T-helper 2 cell treated with Interferon-gamma antibody and Interleukin-4, amounts not matched to agents 5 μg/mL and 100 μg/mL, for 36 hours (primary cell): ENCODE measurements around the gene RNF169.

Experiments used
- DNase-seq: peaks from one replicate; pipeline ENCODE4 v3.0.0; 2021; ENCODE audit warnings: low spot score
- H3K27ac Mint-ChIP-seq: one replicate; pipeline ENCODE4 v1.8.0; 2021; ENCODE audit warnings: mild to moderate bottlenecking, mixed read lengths
- H3K27me3 Mint-ChIP-seq: one replicate; pipeline ENCODE4 v1.8.0; 2021; ENCODE audit warnings: low read depth, mixed read lengths
- H3K36me3 Mint-ChIP-seq: one replicate; pipeline ENCODE4 v1.8.0; 2021; ENCODE audit warnings: low read depth, mixed read lengths
- H3K4me1 Mint-ChIP-seq: one replicate; pipeline ENCODE4 v1.8.0; 2021; ENCODE audit warnings: low read depth, mixed read lengths
- H3K4me3 Mint-ChIP-seq: one replicate; pipeline ENCODE4 v1.8.0; 2022; ENCODE audit warnings: mild to moderate bottlenecking, moderate library complexity, mixed read lengths
- H3K9me3 Mint-ChIP-seq: one replicate; pipeline ENCODE4 v1.8.0; 2021; ENCODE audit warnings: mixed read lengths

RNF169 gene

GRCh38 chr11:74870485-74870884, 121.8 kb downstream of the RNF169 start:
- no peaks in the 10 kb centered on the region for H3K4me1 Mint-ChIP-seq
- peaks cover 57% of the 10 kb centered on the region for H3K9me3 Mint-ChIP-seq
- H3K36me3 Mint-ChIP-seq: peaks cover 72% of the 10 kb centered on the region
- no peak overlapping the region for H3K4me3 Mint-ChIP-seq
- H3K27me3 Mint-ChIP-seq: no peaks in the 10 kb centered on the region
- DNase-seq: no peak
- no peak overlapping the region for H3K27ac Mint-ChIP-seq

GRCh38 chr11:74871037-74871436, 122.4 kb downstream of the RNF169 start:
- H3K27ac Mint-ChIP-seq: no peak overlapping the region
- H3K4me1 Mint-ChIP-seq: no peaks in the 10 kb centered on the region
- H3K27me3 Mint-ChIP-seq: no peaks in the 10 kb centered on the region
- peaks cover 72% of the 10 kb centered on the region for H3K36me3 Mint-ChIP-seq
- no peak for DNase-seq
- H3K9me3 Mint-ChIP-seq: peaks cover 59% of the 10 kb centered on the region
- no peak overlapping the region for H3K4me3 Mint-ChIP-seq

DNA sequence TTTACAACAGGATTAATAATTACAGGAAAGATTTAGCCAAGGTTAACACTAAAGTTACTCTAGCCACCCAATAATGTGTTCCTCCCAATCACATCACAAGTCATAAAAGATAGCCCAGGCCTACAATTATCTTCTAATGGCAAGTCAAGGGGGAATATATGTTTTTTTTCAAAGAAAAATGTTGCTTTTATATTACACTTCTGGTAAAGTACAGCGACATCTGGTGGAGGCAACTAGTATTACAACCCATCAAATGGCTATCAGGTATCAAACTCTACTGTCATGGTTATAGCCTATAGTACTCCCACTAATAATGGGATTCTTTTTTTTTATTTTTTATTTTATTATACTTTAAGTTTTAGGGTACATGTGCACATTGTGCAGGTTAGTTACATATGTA, 128.5 kb downstream of the RNF169 start:
- no peak for DNase-seq
- no peak overlapping the region for H3K4me3 Mint-ChIP-seq

More for the DNA sequence above, 128.5 kb downstream of the RNF169 start:
- Mint-ChIP-seq H3K9me3 (peaks cover 18% of the 10 kb centered on the region), H3K36me3 (peaks cover 35% of the 10 kb centered on the region), H3K4me1 (no peaks in the 10 kb centered on the region), H3K27me3 (no peaks in the 10 kb centered on the region), H3K27ac (no peak overlapping the region)
